Vagina (tissue), 2 donors: Measurements from ENCODE around the gene DRAXIN.

ENCODE experiments used
- CTCF ChIP-seq, 3 experiments: fragments of 450-650 bp in 2 of 3; fragments of 200-600 bp in 1 of 3; sonication (generic) in 1 of 3; IDR thresholded peaks; one replicate each; pipeline ENCODE4 v1.5.1; 2017 to 2019; ENCODE audit warnings: antibody characterized with exemption in 3 of 3, mild to moderate bottlenecking in 2 of 3, moderate library complexity in 2 of 3
- POLR2A ChIP-seq, 2 donors: fragments of 450-650 bp; IDR thresholded peaks; one replicate each; pipeline ENCODE4 v1.6.1; 2017; ENCODE audit warnings: antibody characterized with exemption in 2 of 2, mild to moderate bottlenecking in 2 of 2, moderate library complexity in 2 of 2
- POLR2AphosphoS5 ChIP-seq, 2 donors: sonication (generic); formaldehyde crosslinking; IDR thresholded peaks; one replicate each; pipeline ENCODE4 v1.9.0; 2017; ENCODE audit warnings: antibody characterized with exemption in 2 of 2, mild to moderate bottlenecking in 2 of 2, low read depth in 1 of 2; ENCODE audit not compliant: insufficient read depth in 1 of 2

GRCh38 chr1:11746092-11746491 lies 54.6 kb downstream of the DRAXIN start:
- TF ChIP-seq POLR2AphosphoS5 (IDR thresholded peaks at IDR 0.05; ENCODE audit: insufficient read depth in 1 of 2, low read depth in 1 of 2) (no peak), CTCF (IDR thresholded peaks at IDR 0.05) (no peak), POLR2A (IDR thresholded peaks at IDR 0.05) (no peak)
